GM12878 (cell line): ENCODE measurements around the gene TOLLIP. TPM values are rescaled to one million over a fixed set of nuclear protein-coding genes. Genes with fewer than 3 reads are reported as not detected.

Experiments
- ATAC-seq: fragments of 200-7000 bp; cut with Tn5 transposase; 3 replicates; pipeline ENCODE4 v1.9.1; 2020; ENCODE audit warnings: mild to moderate bottlenecking, moderate library complexity
- BruUV-seq: library from RNA; stranded (reverse); fragments of 400-500 nt; replicated peaks from 2 replicates; lab custom pipeline; 2021; lab: Mats Ljungman, UMichigan
- CTCF ChIA-PET: fragments of 300-600 bp; sonication (Branson Sonifier 250); formaldehyde crosslinking; extraction: SDS; loops from one replicate; lab custom pipeline; 2021; ENCODE audit warnings: inconsistent platforms; lab: Yijun Ruan, JAX
- POLR2A ChIA-PET: fragments of 350-600 bp; formaldehyde crosslinking; extraction: SDS; loops from one replicate; lab custom pipeline; 2021; ENCODE audit warnings: inconsistent platforms; lab: Charles Lee
- RAD21 ChIA-PET: fragments of 300-600 bp; sonication (Branson Sonifier 250); formaldehyde crosslinking; loops from one replicate; lab custom pipeline; 2023; ENCODE audit warnings: antibody characterized with exemption; ENCODE audit not compliant: unreplicated experiment; lab: Charles Lee
- SMC1A ChIA-PET: fragments of 300-600 bp; sonication (Branson Sonifier 250); formaldehyde crosslinking; loops from one replicate; lab custom pipeline; 2023; ENCODE audit not compliant: unreplicated experiment, uncharacterized antibody; lab: Charles Lee
- DNase-seq: peaks from one replicate; pipeline ENCODE4 v3.0.0-alpha.2; 2011; ENCODE audit warnings: low read depth, low spot score
- FAIRE-seq: peaks from 3 replicates; lab custom pipeline; 2011; peaks lifted over from hg19 to GRCh38; lab: Jason Lieb, UNC
- H2AFZ ChIP-seq: 2 replicates; pipeline ENCODE4 v1.6.0; 2011; ENCODE audit warnings: low read depth, low read length, control low read depth; ENCODE audit not compliant: control insufficient read depth
- H3K27ac ChIP-seq: 2 replicates; pipeline ENCODE4 v1.5.1; 2011; ENCODE audit warnings: control low read depth; ENCODE audit not compliant: control insufficient read depth, insufficient read depth
- H3K27me3 ChIP-seq, 2 experiments: replicated peaks in 1 of 2; 2 replicates each; pipeline versions ENCODE4 v1.6.0 to v1.6.1; 2011; ENCODE audit warnings: low read length in 1 of 2; ENCODE audit not compliant: control insufficient read depth in 2 of 2, insufficient read depth in 2 of 2
- H3K36me3 ChIP-seq, 2 experiments: 2 replicates each; pipeline ENCODE4 v1.5.1; 2011; ENCODE audit warnings: low read length in 1 of 2; ENCODE audit not compliant: control insufficient read depth in 2 of 2, insufficient read depth in 2 of 2
- H3K4me1 ChIP-seq: 2 replicates; pipeline ENCODE4 v1.6.1; 2011; ENCODE audit warnings: mild to moderate bottlenecking, low read length, moderate library complexity, mixed read lengths; ENCODE audit not compliant: control insufficient read depth, insufficient read depth
- H3K4me2 ChIP-seq: 2 replicates; pipeline ENCODE4 v1.6.0; 2011; ENCODE audit warnings: control low read depth; ENCODE audit not compliant: control insufficient read depth, insufficient read depth
- H3K4me3 ChIP-seq: fragments of 200-600 bp; sonication (generic); 2 replicates; pipeline ENCODE4 v1.5.1; 2016
- H3K79me2 ChIP-seq: 2 replicates; pipeline ENCODE4 v1.6.0; 2011; ENCODE audit warnings: low read length; ENCODE audit not compliant: control insufficient read depth, insufficient read depth
- H3K9ac ChIP-seq: 2 replicates; pipeline ENCODE4 v1.8.0; 2011; ENCODE audit warnings: low read length, control low read depth, mixed read lengths; ENCODE audit not compliant: control insufficient read depth, insufficient read depth
- H3K9me3 ChIP-seq: replicated peaks from 3 replicates; pipeline ENCODE4 v1.5.1; 2011; ENCODE audit warnings: mild to moderate bottlenecking, low read length; ENCODE audit not compliant: control insufficient read depth, insufficient read depth
- H4K20me1 ChIP-seq: 2 replicates; pipeline ENCODE4 v1.6.0; 2011; ENCODE audit not compliant: control insufficient read depth, insufficient read depth
- ATF3 ChIP-seq: IDR thresholded peaks from 2 replicates; pipeline ENCODE4 v1.6.1; 2011; ENCODE audit warnings: low read depth, mild to moderate bottlenecking, low read length, moderate library complexity, borderline replicate concordance; ENCODE audit errors: extremely low read depth
- CBX3 ChIP-seq: fragments of 200-600 bp; sonication (generic); IDR thresholded peaks from 2 replicates; pipeline ENCODE4 v1.6.1; 2016; ENCODE audit warnings: low read depth, borderline replicate concordance
- CHD4 ChIP-seq: fragments of 200-600 bp; sonication (generic); IDR thresholded peaks from 2 replicates; pipeline ENCODE4 v1.6.1; 2016; ENCODE audit warnings: mild to moderate bottlenecking
- CUX1 ChIP-seq: IDR thresholded peaks from 2 replicates; pipeline ENCODE4 v1.6.1; 2012; ENCODE audit warnings: improper control_type of control experiment, low read depth, low read length; ENCODE audit not compliant: insufficient replicate concordance
- NR2C2 ChIP-seq: IDR thresholded peaks from 2 replicates; pipeline ENCODE4 v1.6.1; 2011; ENCODE audit warnings: borderline replicate concordance, low read depth; ENCODE audit not compliant: control insufficient read depth, insufficient read length
- PAX5 ChIP-seq: IDR thresholded peaks from 2 replicates; pipeline ENCODE4 v1.6.1; 2011; ENCODE audit warnings: low read depth, low read length, borderline replicate concordance
- TCF3 ChIP-seq: IDR thresholded peaks from 2 replicates; pipeline ENCODE4 v1.6.1; 2012; ENCODE audit warnings: low read depth, mild to moderate bottlenecking, low read length, borderline replicate concordance; ENCODE audit not compliant: insufficient read depth
- WGBS: methylation state at CpG from one replicate; pipeline ENCODE4 v1.1.6; 2016; ENCODE audit warnings: low lambda C conversion rate; ENCODE audit not compliant: insufficient replicate concordance, insufficient coverage; ENCODE audit errors: missing lambda C conversion rate; 5-methylcytosine and 5-hydroxymethylcytosine counted together
- in situ Hi-C: fragments of 300-500 bp; cut with MboI; formaldehyde crosslinking; loops from 9 replicates; pipeline ENCODE4 v1.14.3; 2018; ENCODE audit warnings: mixed read lengths
- intact Hi-C: fragments of 100-400 bp; cut with micrococcal nuclease; formaldehyde crosslinking; loops from one replicate; pipeline ENCODE4 v1.14.2; 2022; ENCODE audit not compliant: unreplicated experiment
- polyA plus RNA-seq, 11 experiments: library from polyadenylated mRNA; depleted of rRNA in 4 of 11; unstranded in 6 of 11; stranded (reverse) in 5 of 11; fragments of >200 nt; fragmentation: Nextera tagmentation in 4 of 11; fragmentation: Illumina TruSeq in 1 of 11; extraction: Ambion mirVana in 4 of 11; extraction: Trizol in 1 of 11; gene quantifications; 1 replicate in 1 of 11; 2 replicates in 10 of 11; pipeline versions ENCODE4 v1.2.1 to v1.2.3, GENCODE V29; 2011 to 2016; ENCODE audit warnings: inconsistent platforms in 2 of 11, missing spikeins in 2 of 11, low read depth in 1 of 11
- total RNA-seq, 4 experiments: library from RNA; depleted of rRNA in 3 of 4; stranded (reverse); fragments of >200 nt in 3 of 4; fragmentation: Illumina TruSeq in 1 of 4; extraction: Trizol in 1 of 4; gene quantifications; 2 replicates each; pipeline versions ENCODE4 v1.2.1 to v1.2.3, GENCODE V29; 2013 to 2021

TOLLIP gene
- total and polyA plus RNA-seq, 10 of the 15 experiments (the other 5 are each of a cell fraction or from before 2014, with no cell fraction given): 0.47 to 39.5 (median 21.6) TPM

GRCh38 chr11:1291295-1292017 is 18.0 kb downstream of the TOLLIP start:
- BruUV-seq: no TSS peak
- H3K4me1 ChIP-seq: no peaks in the 10 kb centered on the region
- no peaks in the 10 kb centered on the region for H4K20me1 ChIP-seq
- intact Hi-C loops (no loop called here), in situ Hi-C loops (no loop called here)
- 95% methylated on average over 21 of the region's 46 CpGs for WGBS
- peaks cover 6 to 21% of the 10 kb centered on the region in 2 experiments; a peak in 3 of 4 replicates for H3K36me3 ChIP-seq
- FAIRE-seq: no peak
- ChIA-PET SMC1A (no interaction called here), CTCF (no interaction called here), RAD21 (no interaction called here), POLR2A (no interaction called here)
- H3K79me2 ChIP-seq: no peaks in the 10 kb centered on the region
- no peak for ATAC-seq
- no peak overlapping the region for H2AFZ ChIP-seq
- no peak overlapping the region for H3K9ac ChIP-seq
- H3K9me3 ChIP-seq: no peaks in the 10 kb centered on the region
- no peak overlapping the region for H3K4me2 ChIP-seq
- no peak for DNase-seq
- H3K27me3 ChIP-seq: no peaks in the 10 kb centered on the region
- TF ChIP-seq NR2C2 (no peak), CBX3 (no peak), PAX5 (no peak), TCF3 (no peak), CHD4 (no peak), CUX1 (no peak), ATF3 (no peak)
- H3K27ac ChIP-seq: no peak overlapping the region
- H3K4me3 ChIP-seq: no peak overlapping the region
